H1 (cell line): ENCODE measurements around the gene CDH18. TPM values are rescaled to one million over a fixed set of nuclear protein-coding genes. Genes with fewer than 3 reads are reported as not detected.

ENCODE experiments used
- CEBPB ChIP-seq: IDR thresholded peaks from 2 replicates; pipeline ENCODE4 v1.6.1; 2012; ENCODE audit warnings: low read depth, low read length
- POLR2AphosphoS5 ChIP-seq: IDR thresholded peaks from 2 replicates; pipeline ENCODE4 v1.6.1; 2011; ENCODE audit warnings: low read depth, low read length
- RBBP5 ChIP-seq: IDR thresholded peaks from 2 replicates; pipeline ENCODE4 v1.7.1; 2012; ENCODE audit warnings: low read depth, mild to moderate bottlenecking, inconsistent platforms, low read length, moderate library complexity, borderline replicate concordance
- polyA plus RNA-seq, 7 experiments: library from polyadenylated mRNA; depleted of rRNA in 3 of 7; stranded (reverse) in 5 of 7; unstranded in 2 of 7; fragments of >200 nt in 5 of 7; fragments of 200-250 nt in 2 of 7; gene quantifications; 1 replicate in 5 of 7; 2 replicates in 1 of 7; 4 replicates in 1 of 7; pipeline versions ENCODE4 v1.2.1 to v1.2.3, GENCODE V29; 2011 to 2013; ENCODE audit warnings: missing spikeins in 2 of 7, mixed read lengths in 2 of 7
- total RNA-seq: library from RNA; stranded (reverse); fragmentation: NEBNext Ultra II Directional; extraction: Animal tissue kit (Norgen Biotek cat#: 25700); gene quantifications from 2 replicates; pipeline ENCODE4 v1.2.1, GENCODE V29; 2021

The CDH18 gene
- total and polyA plus RNA-seq, 2 of the 8 experiments (the other 6 are each of a cell fraction or from before 2014, with no cell fraction given), result 0.30 to 0.32 TPM

DNA sequence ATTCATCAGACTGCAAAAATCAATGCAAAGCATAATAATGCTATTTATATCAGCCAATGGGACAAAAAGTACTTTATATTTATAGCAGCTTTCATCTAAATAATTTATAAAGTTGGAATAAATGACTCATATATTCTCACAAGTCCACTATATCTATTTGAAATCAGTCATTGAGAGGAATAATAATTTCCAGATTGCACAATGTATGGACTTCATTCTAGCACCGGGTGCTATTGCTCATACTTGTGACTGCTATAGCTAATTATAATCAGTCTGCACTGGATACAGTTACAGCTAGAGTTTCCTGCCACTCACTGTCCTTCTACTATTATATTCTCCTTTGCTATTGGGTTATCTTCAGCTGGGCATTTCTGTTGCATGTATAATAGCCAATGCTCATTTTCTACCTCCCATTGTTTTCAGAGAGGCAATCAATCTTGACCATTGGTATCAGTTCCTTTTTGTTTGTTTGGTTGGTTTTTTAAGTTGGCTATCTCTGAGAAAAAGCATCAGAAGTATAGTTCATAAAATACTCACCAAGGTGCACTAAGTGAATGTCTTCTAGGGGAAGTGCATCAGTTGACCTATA lies 1.9 kb downstream of the CDH18 start (continued):
- TF ChIP-seq CEBPB, result no peak
- no peak for TF ChIP-seq RBBP5
- no peak for TF ChIP-seq POLR2AphosphoS5
